HL-60 (cell line): ENCODE data around the gene TRMT10B.

ENCODE experiments used
- DNase-seq, 2 experiments: peaks; one replicate each; pipeline ENCODE4 v3.0.0-alpha.2; 2010 to 2020; ENCODE audit warnings: low read depth in 1 of 2, low spot score in 1 of 2
- H3K27ac ChIP-seq: fragments of 250-450 bp; sonication (Bioruptor Pico); replicated peaks from 2 replicates; pipeline ENCODE4 v1.5.1; 2020; ENCODE audit warnings: mild to moderate bottlenecking, moderate library complexity
- H3K27me3 ChIP-seq: fragments of 250-450 bp; sonication (Bioruptor Pico); 2 replicates; pipeline ENCODE4 v1.5.1; 2021; ENCODE audit warnings: mild to moderate bottlenecking, moderate library complexity; ENCODE audit not compliant: insufficient read depth, poor library complexity, severe bottlenecking
- H3K4me3 ChIP-seq: replicated peaks from 2 replicates; pipeline ENCODE4 v1.5.1; 2011; ENCODE audit warnings: mild to moderate bottlenecking, control low read depth, low read length; ENCODE audit not compliant: insufficient read depth
- GABPA ChIP-seq: IDR thresholded peaks from 2 replicates; pipeline ENCODE4 v1.6.1; 2012; ENCODE audit warnings: low read depth
- POLR2AphosphoS5 ChIP-seq: IDR thresholded peaks from 2 replicates; pipeline ENCODE4 v1.6.1; 2012; ENCODE audit warnings: low read depth
- REST ChIP-seq: IDR thresholded peaks from 2 replicates; pipeline ENCODE4 v1.6.1; 2012; ENCODE audit warnings: low read depth; ENCODE audit not compliant: insufficient replicate concordance
- SPI1 ChIP-seq: IDR thresholded peaks from 2 replicates; pipeline ENCODE4 v1.6.1; 2012; ENCODE audit warnings: low read depth, mild to moderate bottlenecking, borderline replicate concordance
- TF ChIP-seq, protein P1 (sequence below): IDR thresholded peaks from one replicate; pipeline ENCODE4 v1.5.1; 2011; ENCODE audit warnings: low read length, control low read depth, inconsistent platforms; ENCODE audit not compliant: insufficient read depth

Gene TRMT10B

DNA sequence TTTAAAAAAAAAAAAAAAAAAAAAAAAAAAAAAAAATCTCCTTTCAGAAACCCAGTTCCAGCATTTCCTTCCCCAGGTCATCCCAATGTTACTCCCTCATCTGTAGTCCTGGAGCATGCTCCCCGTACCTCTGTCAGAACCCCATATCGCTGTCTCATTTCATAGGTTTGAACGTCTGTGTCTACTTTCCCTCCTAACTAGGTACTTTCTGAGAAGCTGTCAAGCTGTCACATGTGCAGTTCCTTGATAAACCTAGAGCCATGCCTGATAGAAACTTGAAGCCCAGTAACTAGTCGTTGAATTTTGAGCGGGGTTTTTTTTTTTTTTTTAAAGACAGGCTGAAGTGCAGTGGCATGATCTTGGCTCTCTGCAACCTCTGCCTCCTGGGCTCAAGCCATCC, 15.7 kb downstream of the TRMT10B start:
- H3K4me3 ChIP-seq: no peak overlapping the region
- no peaks in the 10 kb centered on the region for H3K27me3 ChIP-seq
- DNase-seq: no peak
- TF ChIP-seq REST: no peak
- TF ChIP-seq POLR2AphosphoS5: no peak
- no peak for TF ChIP-seq SPI1
- TF ChIP-seq, protein P1, sequence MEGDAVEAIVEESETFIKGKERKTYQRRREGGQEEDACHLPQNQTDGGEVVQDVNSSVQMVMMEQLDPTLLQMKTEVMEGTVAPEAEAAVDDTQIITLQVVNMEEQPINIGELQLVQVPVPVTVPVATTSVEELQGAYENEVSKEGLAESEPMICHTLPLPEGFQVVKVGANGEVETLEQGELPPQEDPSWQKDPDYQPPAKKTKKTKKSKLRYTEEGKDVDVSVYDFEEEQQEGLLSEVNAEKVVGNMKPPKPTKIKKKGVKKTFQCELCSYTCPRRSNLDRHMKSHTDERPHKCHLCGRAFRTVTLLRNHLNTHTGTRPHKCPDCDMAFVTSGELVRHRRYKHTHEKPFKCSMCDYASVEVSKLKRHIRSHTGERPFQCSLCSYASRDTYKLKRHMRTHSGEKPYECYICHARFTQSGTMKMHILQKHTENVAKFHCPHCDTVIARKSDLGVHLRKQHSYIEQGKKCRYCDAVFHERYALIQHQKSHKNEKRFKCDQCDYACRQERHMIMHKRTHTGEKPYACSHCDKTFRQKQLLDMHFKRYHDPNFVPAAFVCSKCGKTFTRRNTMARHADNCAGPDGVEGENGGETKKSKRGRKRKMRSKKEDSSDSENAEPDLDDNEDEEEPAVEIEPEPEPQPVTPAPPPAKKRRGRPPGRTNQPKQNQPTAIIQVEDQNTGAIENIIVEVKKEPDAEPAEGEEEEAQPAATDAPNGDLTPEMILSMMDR: no peak
- no peak for TF ChIP-seq GABPA
- H3K27ac ChIP-seq: no peak overlapping the region

DNA sequence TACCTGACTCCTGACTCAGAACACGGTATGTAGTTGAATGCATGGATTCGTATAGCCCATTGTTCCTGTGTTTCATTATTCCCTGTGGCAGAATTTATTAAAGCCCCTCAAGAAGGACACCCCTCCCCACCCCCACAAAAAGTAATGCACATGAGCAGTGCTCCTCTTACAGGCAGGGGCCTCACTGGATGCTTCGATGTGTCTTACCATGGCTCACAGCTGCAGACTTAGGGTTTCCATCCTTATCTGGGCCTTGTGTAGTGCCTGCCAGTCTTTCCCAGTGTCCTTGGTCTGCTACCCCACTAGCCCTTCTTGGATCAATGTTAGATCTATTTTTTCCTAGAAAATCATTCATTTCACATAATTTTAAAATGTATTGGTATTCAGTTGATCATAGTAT, 16.4 kb downstream of the TRMT10B start:
- no peak for TF ChIP-seq REST
- TF ChIP-seq POLR2AphosphoS5: no peak
- TF ChIP-seq GABPA: no peak
- TF ChIP-seq, protein P1: no peak
- no peak for TF ChIP-seq SPI1
- Histone ChIP-seq H3K27me3 (no peaks in the 10 kb centered on the region), H3K27ac (no peak overlapping the region), H3K4me3 (no peak overlapping the region)
- DNase-seq: no peak

DNA sequence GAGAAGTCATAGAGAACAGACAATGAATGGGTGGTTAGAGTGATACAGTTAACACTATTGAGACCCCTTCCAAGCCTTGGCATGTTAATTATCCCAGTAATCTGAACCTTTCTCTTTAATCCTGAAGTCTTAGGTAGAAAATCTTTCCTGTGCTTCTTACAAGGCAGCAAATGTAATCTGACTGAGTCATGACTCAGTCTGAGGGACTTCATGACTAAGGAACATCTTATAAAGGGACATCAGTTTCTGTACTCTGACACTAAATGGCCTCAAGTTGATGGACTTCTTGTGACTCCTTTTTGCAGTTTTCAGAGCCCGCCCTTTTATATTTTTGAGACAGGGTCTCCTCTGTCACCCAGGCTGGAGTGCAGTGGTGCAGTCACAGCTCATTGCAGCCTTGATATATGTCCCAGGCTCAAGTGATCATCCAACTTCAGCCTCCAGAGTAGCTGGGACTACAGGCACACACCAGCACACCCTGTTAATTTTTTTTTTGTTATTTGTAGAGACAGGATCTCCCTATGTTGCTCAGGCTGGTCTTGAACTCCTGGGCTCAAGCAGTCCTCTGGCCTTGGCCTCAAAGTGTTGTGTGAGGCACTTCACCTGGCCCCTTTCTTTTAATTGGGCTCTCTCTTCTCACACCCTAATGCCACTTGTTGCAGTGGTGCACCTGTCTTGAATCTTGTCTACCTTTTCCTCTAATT, 21.8 kb downstream of the TRMT10B start:
- no peaks in the 10 kb centered on the region for H3K27me3 ChIP-seq
- DNase-seq: no peak
- H3K27ac ChIP-seq: no peak overlapping the region
- TF ChIP-seq, protein P1: no peak
- TF ChIP-seq REST: no peak
- no peak for TF ChIP-seq POLR2AphosphoS5
- TF ChIP-seq GABPA: no peak
- TF ChIP-seq SPI1: no peak
- H3K4me3 ChIP-seq: no peak overlapping the region
